HepG2 (cell line): ENCODE data around the gene SLC9A8. TPM values are rescaled to one million over a fixed set of nuclear protein-coding genes. Genes with fewer than 3 reads are reported as not detected.
A peak's percentile ranks its signal among the peaks of the same experiment; 100 is the strongest.

Experiments used
- ARNTL ChIP-seq: sonication (generic); formaldehyde crosslinking; IDR thresholded peaks from 2 replicates; pipeline ENCODE4 v1.4.0; 2020; ENCODE audit warnings: mild to moderate bottlenecking, missing genetic modification reagents
- BORCS8-MEF2B ChIP-seq: sonication (generic); formaldehyde crosslinking; IDR thresholded peaks from 2 replicates; pipeline ENCODE4 v1.8.0; 2022; ENCODE audit warnings: mild to moderate bottlenecking, missing genetic modification reagents
- CREM ChIP-seq, 2 experiments: sonication (generic) in 1 of 2; formaldehyde crosslinking in 1 of 2; IDR thresholded peaks; 2 replicates each; pipeline versions ENCODE4 v1.4.0 to v1.6.1; 2016 to 2020; ENCODE audit warnings: antibody characterized with exemption in 1 of 2, mild to moderate bottlenecking in 1 of 2, missing genetic modification reagents in 1 of 2
- FOSL2 ChIP-seq: sonication (generic); formaldehyde crosslinking; IDR thresholded peaks from 2 replicates; pipeline ENCODE4 v1.4.0; 2020; ENCODE audit warnings: missing genetic modification reagents
- HDAC1 ChIP-seq: sonication (generic); formaldehyde crosslinking; IDR thresholded peaks from 2 replicates; pipeline ENCODE4 v1.5.1; 2020; ENCODE audit warnings: mild to moderate bottlenecking, missing genetic modification reagents
- KDM1A ChIP-seq: IDR thresholded peaks from 2 replicates; pipeline ENCODE4 v1.6.1; 2016; ENCODE audit warnings: missing compliant biosample characterization
- MAZ ChIP-seq, 2 experiments: sonication (generic) in 1 of 2; formaldehyde crosslinking in 1 of 2; IDR thresholded peaks; 2 replicates each; pipeline versions ENCODE4 v1.5.0 to v1.6.1; 2012 to 2020; ENCODE audit warnings: low read depth in 2 of 2, mild to moderate bottlenecking in 2 of 2, borderline replicate concordance in 1 of 2, improper control_type of control experiment in 1 of 2, low read length in 1 of 2, missing genetic modification reagents in 1 of 2, moderate library complexity in 1 of 2
- NONO ChIP-seq, 2 experiments: fragments of 450-650 bp in 1 of 2; sonication (generic) in 1 of 2; formaldehyde crosslinking in 1 of 2; IDR thresholded peaks in 1 of 2; conservative IDR thresholded peaks in 1 of 2; 2 replicates each; pipeline versions ENCODE4 v1.6.1 to v1.8.0; 2017 to 2022; ENCODE audit warnings: mild to moderate bottlenecking in 1 of 2, missing genetic modification reagents in 1 of 2, moderate library complexity in 1 of 2
- PCBP1 ChIP-seq: fragments of 200-400 bp; formaldehyde crosslinking; IDR thresholded peaks from 2 replicates; pipeline ENCODE4 v1.6.1; 2017; ENCODE audit warnings: mild to moderate bottlenecking, low read depth, low read length, borderline replicate concordance
- ZBTB38 ChIP-seq: sonication (generic); formaldehyde crosslinking; IDR thresholded peaks from 2 replicates; pipeline ENCODE4 v1.5.1; 2020; ENCODE audit warnings: mild to moderate bottlenecking, missing genetic modification reagents
- ZBTB7A ChIP-seq: sonication (generic); formaldehyde crosslinking; IDR thresholded peaks from 2 replicates; pipeline ENCODE4 v1.8.0; 2022; ENCODE audit warnings: mild to moderate bottlenecking, missing genetic modification reagents
- ZNF572 ChIP-seq: sonication (generic); formaldehyde crosslinking; IDR thresholded peaks from 2 replicates; pipeline ENCODE4 v1.5.1; 2020; ENCODE audit warnings: mild to moderate bottlenecking, missing genetic modification reagents
- ZNF879 ChIP-seq: sonication (generic); formaldehyde crosslinking; IDR thresholded peaks from 2 replicates; pipeline ENCODE4 v1.8.1; 2023; ENCODE audit warnings: missing genetic modification reagents
- ZSCAN21 ChIP-seq: sonication (generic); formaldehyde crosslinking; IDR thresholded peaks from 2 replicates; pipeline ENCODE4 v1.8.0; 2022; ENCODE audit warnings: mild to moderate bottlenecking, missing genetic modification reagents, moderate library complexity, borderline replicate concordance
- polyA plus RNA-seq, 8 experiments: library from polyadenylated mRNA; depleted of rRNA in 3 of 8; stranded (reverse) in 7 of 8; unstranded in 1 of 8; fragments of >200 nt; fragmentation: Illumina TruSeq in 4 of 8; extraction: Trizol in 4 of 8; gene quantifications; 2 replicates each; pipeline versions ENCODE4 v1.2.1 to v1.2.3, GENCODE V29; 2011 to 2016; ENCODE audit warnings: low read depth in 4 of 8, missing spikeins in 1 of 8, mixed read lengths in 1 of 8; ENCODE audit not compliant: insufficient read depth in 1 of 8
- total RNA-seq, 5 experiments: library from RNA; depleted of rRNA; stranded (reverse); fragments of >200 nt; fragmentation: Illumina TruSeq; extraction: Trizol; gene quantifications; 2 replicates each; pipeline ENCODE4 v1.2.3, GENCODE V29; 2016; ENCODE audit warnings: low read depth in 1 of 5
- TF ChIP-seq, protein P1 (sequence below): sonication (generic); formaldehyde crosslinking; IDR thresholded peaks from 2 replicates; pipeline ENCODE4 v1.4.0; 2020; ENCODE audit warnings: low read depth, mild to moderate bottlenecking, missing genetic modification reagents
- TF ChIP-seq, protein P2 (sequence below): sonication (generic); IDR thresholded peaks from 2 replicates; pipeline ENCODE4 v1.6.1; 2016; ENCODE audit warnings: low read depth, borderline replicate concordance
- TF ChIP-seq, protein P3 (sequence below): sonication (generic); formaldehyde crosslinking; IDR thresholded peaks from 2 replicates; pipeline ENCODE4 v1.4.0; 2020; ENCODE audit warnings: missing genetic modification reagents, mild to moderate bottlenecking, borderline replicate concordance
- TF ChIP-seq, protein P4 (sequence below): sonication (generic); formaldehyde crosslinking; IDR thresholded peaks from 2 replicates; pipeline ENCODE4 v1.5.1; 2020; ENCODE audit warnings: mild to moderate bottlenecking, missing genetic modification reagents, borderline replicate concordance

SLC9A8 gene
- total and polyA plus RNA-seq, 2 of the 13 experiments (the other 11 are each of a cell fraction or from before 2014, with no cell fraction given), result 4.1 to 7.4 TPM

DNA sequence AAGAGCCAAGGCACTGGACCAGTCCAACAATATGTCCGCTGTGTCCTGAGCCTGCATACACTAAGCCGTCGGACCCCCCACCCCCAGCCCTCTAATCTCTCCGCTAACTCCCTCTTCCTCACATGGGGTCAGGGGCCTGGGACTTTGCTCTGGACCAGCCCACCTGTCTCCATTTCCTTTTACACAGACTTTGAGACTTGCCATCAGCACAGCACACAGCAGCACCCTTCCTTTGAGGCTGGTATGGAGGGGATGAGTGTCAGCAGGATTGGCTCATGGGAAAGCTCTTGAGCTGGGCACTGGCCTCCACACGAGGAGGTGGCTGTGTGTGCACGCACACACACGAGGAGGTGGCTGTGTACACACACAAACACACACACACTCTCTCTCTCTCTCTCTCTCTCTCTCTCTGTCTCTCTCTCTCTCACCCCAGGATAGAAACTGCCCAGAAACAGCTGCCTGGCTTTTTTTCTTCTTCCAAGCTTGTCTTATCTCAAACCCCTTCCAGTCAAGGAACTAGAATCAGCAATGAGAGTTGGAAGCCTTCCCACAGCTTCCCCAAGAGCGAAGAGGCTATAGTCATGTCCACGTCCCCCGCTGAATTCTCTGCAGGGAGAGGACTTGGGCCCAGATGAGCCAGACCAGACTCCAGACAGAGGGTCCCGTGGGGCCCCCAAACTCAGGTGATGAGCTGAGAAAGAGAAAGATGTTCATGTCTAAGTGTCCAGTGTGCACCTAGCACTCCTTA is 18.6 kb downstream of the SLC9A8 start (continued):
- TF ChIP-seq, protein P1, sequence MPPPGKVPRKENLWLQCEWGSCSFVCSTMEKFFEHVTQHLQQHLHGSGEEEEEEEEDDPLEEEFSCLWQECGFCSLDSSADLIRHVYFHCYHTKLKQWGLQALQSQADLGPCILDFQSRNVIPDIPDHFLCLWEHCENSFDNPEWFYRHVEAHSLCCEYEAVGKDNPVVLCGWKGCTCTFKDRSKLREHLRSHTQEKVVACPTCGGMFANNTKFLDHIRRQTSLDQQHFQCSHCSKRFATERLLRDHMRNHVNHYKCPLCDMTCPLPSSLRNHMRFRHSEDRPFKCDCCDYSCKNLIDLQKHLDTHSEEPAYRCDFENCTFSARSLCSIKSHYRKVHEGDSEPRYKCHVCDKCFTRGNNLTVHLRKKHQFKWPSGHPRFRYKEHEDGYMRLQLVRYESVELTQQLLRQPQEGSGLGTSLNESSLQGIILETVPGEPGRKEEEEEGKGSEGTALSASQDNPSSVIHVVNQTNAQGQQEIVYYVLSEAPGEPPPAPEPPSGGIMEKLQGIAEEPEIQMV (CRISPR knock-in tag), result 0 out of 2 replicates have a peak, but pooled peaks have one; percentile 32
- TF ChIP-seq ZSCAN21 (CRISPR knock-in tag) (no peak), PCBP1 (no peak), HDAC1 (CRISPR knock-in tag) (peak; percentile 82; the same call in 1 of the 2 replicates), NONO (IDR thresholded peaks at IDR 0.05) (no peak), NONO (CRISPR knock-in tag; conservative IDR thresholded peaks at IDR 0.05) (peak; percentile 68), FOSL2 (CRISPR knock-in tag) (peak; percentile 15; the same call in 1 of the 2 replicates), ZNF572 (CRISPR knock-in tag) (0 out of 2 replicates have a peak, but pooled peaks have one; percentile 35), ARNTL (CRISPR knock-in tag) (peak; percentile 45; the same call in 1 of the 2 replicates), CREM (IDR thresholded peaks at IDR 0.05) (peak; percentile 19; the same call in 1 of the 2 replicates), CREM (CRISPR knock-in tag; IDR thresholded peaks at IDR 0.05) (no peak), ZBTB7A (peak; percentile 92), ZBTB38 (CRISPR knock-in tag) (peak; percentile 99), MAZ (IDR thresholded peaks at IDR 0.05; ENCODE audit: borderline replicate concordance, low read depth, low read length) (peak; percentile 45; the same call in 1 of the 2 replicates), MAZ (CRISPR knock-in tag; IDR thresholded peaks at IDR 0.05; ENCODE audit: low read depth) (peak; percentile 32; the same call in 1 of the 2 replicates), BORCS8-MEF2B (CRISPR knock-in tag) (no peak), KDM1A (CRISPR knock-in tag) (no peak), ZNF879 (CRISPR knock-in tag) (no peak)
- TF ChIP-seq, protein P2, sequence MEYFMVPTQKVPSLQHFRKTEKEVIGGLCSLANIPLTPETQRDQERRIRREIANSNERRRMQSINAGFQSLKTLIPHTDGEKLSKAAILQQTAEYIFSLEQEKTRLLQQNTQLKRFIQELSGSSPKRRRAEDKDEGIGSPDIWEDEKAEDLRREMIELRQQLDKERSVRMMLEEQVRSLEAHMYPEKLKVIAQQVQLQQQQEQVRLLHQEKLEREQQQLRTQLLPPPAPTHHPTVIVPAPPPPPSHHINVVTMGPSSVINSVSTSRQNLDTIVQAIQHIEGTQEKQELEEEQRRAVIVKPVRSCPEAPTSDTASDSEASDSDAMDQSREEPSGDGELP, result peak; percentile 63; the same call in 1 of the 2 replicates
- TF ChIP-seq, protein P3, sequence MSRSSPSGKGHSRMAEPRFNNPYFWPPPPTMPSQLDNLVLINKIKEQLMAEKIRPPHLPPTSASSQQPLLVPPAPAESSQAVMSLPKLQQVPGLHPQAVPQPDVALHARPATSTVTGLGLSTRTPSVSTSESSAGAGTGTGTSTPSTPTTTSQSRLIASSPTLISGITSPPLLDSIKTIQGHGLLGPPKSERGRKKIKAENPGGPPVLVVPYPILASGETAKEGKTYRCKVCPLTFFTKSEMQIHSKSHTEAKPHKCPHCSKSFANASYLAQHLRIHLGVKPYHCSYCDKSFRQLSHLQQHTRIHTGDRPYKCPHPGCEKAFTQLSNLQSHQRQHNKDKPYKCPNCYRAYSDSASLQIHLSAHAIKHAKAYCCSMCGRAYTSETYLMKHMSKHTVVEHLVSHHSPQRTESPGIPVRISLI, result peak; percentile 44; the same call in 1 of the 2 replicates
- TF ChIP-seq, protein P4, sequence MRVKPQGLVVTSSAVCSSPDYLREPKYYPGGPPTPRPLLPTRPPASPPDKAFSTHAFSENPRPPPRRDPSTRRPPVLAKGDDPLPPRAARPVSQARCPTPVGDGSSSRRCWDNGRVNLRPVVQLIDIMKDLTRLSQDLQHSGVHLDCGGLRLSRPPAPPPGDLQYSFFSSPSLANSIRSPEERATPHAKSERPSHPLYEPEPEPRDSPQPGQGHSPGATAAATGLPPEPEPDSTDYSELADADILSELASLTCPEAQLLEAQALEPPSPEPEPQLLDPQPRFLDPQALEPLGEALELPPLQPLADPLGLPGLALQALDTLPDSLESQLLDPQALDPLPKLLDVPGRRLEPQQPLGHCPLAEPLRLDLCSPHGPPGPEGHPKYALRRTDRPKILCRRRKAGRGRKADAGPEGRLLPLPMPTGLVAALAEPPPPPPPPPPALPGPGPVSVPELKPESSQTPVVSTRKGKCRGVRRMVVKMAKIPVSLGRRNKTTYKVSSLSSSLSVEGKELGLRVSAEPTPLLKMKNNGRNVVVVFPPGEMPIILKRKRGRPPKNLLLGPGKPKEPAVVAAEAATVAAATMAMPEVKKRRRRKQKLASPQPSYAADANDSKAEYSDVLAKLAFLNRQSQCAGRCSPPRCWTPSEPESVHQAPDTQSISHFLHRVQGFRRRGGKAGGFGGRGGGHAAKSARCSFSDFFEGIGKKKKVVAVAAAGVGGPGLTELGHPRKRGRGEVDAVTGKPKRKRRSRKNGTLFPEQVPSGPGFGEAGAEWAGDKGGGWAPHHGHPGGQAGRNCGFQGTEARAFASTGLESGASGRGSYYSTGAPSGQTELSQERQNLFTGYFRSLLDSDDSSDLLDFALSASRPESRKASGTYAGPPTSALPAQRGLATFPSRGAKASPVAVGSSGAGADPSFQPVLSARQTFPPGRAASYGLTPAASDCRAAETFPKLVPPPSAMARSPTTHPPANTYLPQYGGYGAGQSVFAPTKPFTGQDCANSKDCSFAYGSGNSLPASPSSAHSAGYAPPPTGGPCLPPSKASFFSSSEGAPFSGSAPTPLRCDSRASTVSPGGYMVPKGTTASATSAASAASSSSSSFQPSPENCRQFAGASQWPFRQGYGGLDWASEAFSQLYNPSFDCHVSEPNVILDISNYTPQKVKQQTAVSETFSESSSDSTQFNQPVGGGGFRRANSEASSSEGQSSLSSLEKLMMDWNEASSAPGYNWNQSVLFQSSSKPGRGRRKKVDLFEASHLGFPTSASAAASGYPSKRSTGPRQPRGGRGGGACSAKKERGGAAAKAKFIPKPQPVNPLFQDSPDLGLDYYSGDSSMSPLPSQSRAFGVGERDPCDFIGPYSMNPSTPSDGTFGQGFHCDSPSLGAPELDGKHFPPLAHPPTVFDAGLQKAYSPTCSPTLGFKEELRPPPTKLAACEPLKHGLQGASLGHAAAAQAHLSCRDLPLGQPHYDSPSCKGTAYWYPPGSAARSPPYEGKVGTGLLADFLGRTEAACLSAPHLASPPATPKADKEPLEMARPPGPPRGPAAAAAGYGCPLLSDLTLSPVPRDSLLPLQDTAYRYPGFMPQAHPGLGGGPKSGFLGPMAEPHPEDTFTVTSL (CRISPR knock-in tag), result peak; percentile 40; the same call in 1 of the 2 replicates
